ENCODE results near the gene TRIM14.
"Not testable (repeated sequence)": the region's sequence is repeated elsewhere in the genome, so short reads cannot be mapped to it uniquely, and the experiment has no call there.

The TRIM14 gene

GRCh38 chr9:98104445-98104881, 14.6 kb downstream of the TRIM14 start:
- no peak for DNase-seq

GRCh38 chr9:98101868-98102273, 17.2 kb downstream of the TRIM14 start:
- peak; percentile 9 for DNase-seq

GRCh38 chr9:98101416-98101815, 17.6 kb downstream of the TRIM14 start:
- DNase-seq = no peak

GRCh38 chr9:98100456-98100855, 18.6 kb downstream of the TRIM14 start:
- no peak for DNase-seq

GRCh38 chr9:98099898-98100297, 19.1 kb downstream of the TRIM14 start:
- peak; percentile 54 for DNase-seq

- no peak for DNase-seq
Observed at GRCh38 chr9:98099346-98099745, 19.7 kb downstream of the TRIM14 start.

GRCh38 chr9:98097836-98098235, 21.2 kb downstream of the TRIM14 start:
- peak; percentile 53 for DNase-seq

- DNase-seq = no peak
Observed at GRCh38 chr9:98096091-98096490, 22.9 kb downstream of the TRIM14 start.

- no peak for DNase-seq
Observed at GRCh38 chr9:98095401-98095800, 23.6 kb downstream of the TRIM14 start.

GRCh38 chr9:98094851-98095250, 24.2 kb downstream of the TRIM14 start:
- no peak for DNase-seq

- DNase-seq = no peak
Observed at GRCh38 chr9:98094316-98094715, 24.7 kb downstream of the TRIM14 start.

GRCh38 chr9:98092613-98092931, 26.4 kb downstream of the TRIM14 start:
- no peak for DNase-seq

- DNase-seq = no peak
Observed at GRCh38 chr9:98091735-98092612, 27.0 kb downstream of the TRIM14 start.

GRCh38 chr9:98090674-98091073, 28.3 kb downstream of the TRIM14 start:
- DNase-seq = not testable (repeated sequence)

- no peak for DNase-seq
Observed at GRCh38 chr9:98087420-98088354, 31.3 kb downstream of the TRIM14 start.

- no peak for DNase-seq
Observed at GRCh38 chr9:98086461-98086860, 32.6 kb downstream of the TRIM14 start.

GRCh38 chr9:98085944-98086343, 33.1 kb downstream of the TRIM14 start:
- no peak for DNase-seq

GRCh38 chr9:98085058-98085457, 34.0 kb downstream of the TRIM14 start:
- no peak for DNase-seq

- DNase-seq = no peak
Observed at GRCh38 chr9:98084396-98084795, 34.6 kb downstream of the TRIM14 start.

- DNase-seq = no peak
Observed at GRCh38 chr9:98083566-98084183, 35.3 kb downstream of the TRIM14 start.

GRCh38 chr9:98083061-98083501, 35.9 kb downstream of the TRIM14 start:
- DNase-seq = no peak

- DNase-seq = no peak
Observed at GRCh38 chr9:98081477-98082219, 37.4 kb downstream of the TRIM14 start.

- DNase-seq = no peak
Observed at GRCh38 chr9:98080780-98081179, 38.2 kb downstream of the TRIM14 start.

Measured in NCI-H774 (cell line).